HG03558 (cell line): ENCODE results near the gene GSAP.

ENCODE experiments used
- ATAC-seq: cut with Tn5 transposase; IDR thresholded peaks from one replicate; pipeline ENCODE4 v1.9.1; 2021; ENCODE audit warnings: moderate number of reproducible peaks; ENCODE audit not compliant: unreplicated experiment; ENCODE audit errors: extremely low read depth

Gene GSAP

GRCh38 chr7:77439572-77439971 lies 23.4 kb upstream of the GSAP start:
- no peak for ATAC-seq

GRCh38 chr7:77438131-77438530 lies 22.0 kb upstream of the GSAP start:
- ATAC-seq: no peak

GRCh38 chr7:77434570-77435275 lies 18.6 kb upstream of the GSAP start:
- ATAC-seq: no peak

- no peak for ATAC-seq
Measured at GRCh38 chr7:77433901-77434300, 17.8 kb upstream of the GSAP start.

GRCh38 chr7:77430927-77431326 lies 14.8 kb upstream of the GSAP start:
- ATAC-seq: no peak

- ATAC-seq: no peak
Measured at GRCh38 chr7:77428777-77429231, 12.7 kb upstream of the GSAP start.

GRCh38 chr7:77427996-77428603 lies 12.0 kb upstream of the GSAP start:
- no peak for ATAC-seq

- ATAC-seq: no peak
Measured at GRCh38 chr7:77426521-77427051, 10.4 kb upstream of the GSAP start.

GRCh38 chr7:77426052-77426404 lies 9.9 kb upstream of the GSAP start:
- ATAC-seq: no peak

GRCh38 chr7:77425101-77426051 lies 9.2 kb upstream of the GSAP start:
- ATAC-seq: no peak

- no peak for ATAC-seq
Measured at GRCh38 chr7:77422500-77422899, 6.4 kb upstream of the GSAP start.

GRCh38 chr7:77420986-77421672 lies 5.0 kb upstream of the GSAP start:
- no peak for ATAC-seq

- ATAC-seq: no peak
Measured at GRCh38 chr7:77420438-77420837, 4.3 kb upstream of the GSAP start.

GRCh38 chr7:77419102-77419501 lies 3.0 kb upstream of the GSAP start:
- ATAC-seq: no peak

- ATAC-seq: no peak
Measured at GRCh38 chr7:77417801-77418200, 1.7 kb upstream of the GSAP start.

GRCh38 chr7:77416621-77417371 lies 647 bp upstream of the GSAP start:
- ATAC-seq: no peak

GRCh38 chr7:77415476-77415822 lies 700 bp downstream of the GSAP start:
- no peak for ATAC-seq

- no peak for ATAC-seq
Measured at GRCh38 chr7:77413861-77414424, 2.2 kb downstream of the GSAP start.

- ATAC-seq: no peak
Measured at GRCh38 chr7:77413128-77413527, 3.0 kb downstream of the GSAP start.
